SK-N-SH (cell line): ENCODE data around the gene ABCA9. TPM values are rescaled to one million over a fixed set of nuclear protein-coding genes. Genes with fewer than 3 reads are reported as not detected.

Experiments
- CTCF ChIA-PET: fragments of 300-600, 350-600 bp; formaldehyde crosslinking; extraction: SDS; loops from one replicate; lab custom pipeline; 2021; lab: Yijun Ruan, JAX
- POLR2A ChIA-PET: fragments of 350-600 bp; sonication (Branson Sonifier 250); formaldehyde crosslinking; extraction: SDS; loops from one replicate; lab custom pipeline; 2020; ENCODE audit warnings: antibody characterized with exemption, inconsistent platforms; lab: Yijun Ruan, JAX
- DNase-seq: peaks from one replicate; pipeline ENCODE4 v3.0.0; 2012
- H2AFZ ChIP-seq: fragments of 200-600 bp; sonication (generic); 2 replicates; pipeline ENCODE4 v1.8.1; 2016; ENCODE audit warnings: antibody characterized with exemption, mild to moderate bottlenecking, low read depth
- H3F3A ChIP-seq: fragments of 200-600 bp; sonication (generic); replicated peaks from 2 replicates; pipeline ENCODE3; 2016; ENCODE audit warnings: antibody characterized with exemption, mild to moderate bottlenecking; ENCODE audit not compliant: insufficient read depth
- H3K27ac ChIP-seq, 2 experiments: fragments of 200-500 bp in 1 of 2; fragments of 200-600 bp in 1 of 2; sonication (Bioruptor generic) in 1 of 2; sonication (generic), shearing (Covaris generic) in 1 of 2; 2 replicates each; pipeline versions ENCODE4 v1.5.1 to v1.6.1; 2014 to 2016; ENCODE audit warnings: low read depth in 2 of 2, inconsistent platforms in 1 of 2, low read length in 1 of 2, mild to moderate bottlenecking in 1 of 2, mixed read lengths in 1 of 2
- H3K27me3 ChIP-seq: fragments of 200-600 bp; sonication (generic), shearing (Covaris generic); 2 replicates; pipeline ENCODE4 v1.6.1; 2016; ENCODE audit warnings: mixed run types; ENCODE audit not compliant: insufficient read depth
- H3K36me3 ChIP-seq, 2 experiments: fragments of 200-500 bp in 1 of 2; fragments of 200-600 bp in 1 of 2; sonication (Bioruptor generic) in 1 of 2; sonication (generic) in 1 of 2; replicated peaks in 1 of 2; 2 replicates each; pipeline versions ENCODE3 to v1.5.1; 2014 to 2016; ENCODE audit warnings: low read length in 1 of 2, mild to moderate bottlenecking in 1 of 2; ENCODE audit not compliant: insufficient read depth in 2 of 2, control insufficient read depth in 1 of 2
- H3K4me1 ChIP-seq, 2 experiments: fragments of 200-500 bp in 1 of 2; fragments of 200-600 bp in 1 of 2; sonication (Bioruptor generic) in 1 of 2; sonication (generic), shearing (Covaris generic) in 1 of 2; 2 replicates each; pipeline versions ENCODE4 v1.5.1 to v1.6.1; 2014 to 2016; ENCODE audit warnings: low read depth in 1 of 2, low read length in 1 of 2, mixed run types in 1 of 2; ENCODE audit not compliant: insufficient read depth in 2 of 2, control insufficient read depth in 1 of 2
- H3K4me2 ChIP-seq: fragments of 200-600 bp; sonication (generic), shearing (Covaris generic); 2 replicates; pipeline ENCODE4 v1.6.1; 2017; ENCODE audit warnings: mixed run types
- H3K4me3 ChIP-seq, 2 experiments: fragments of 200-500 bp in 1 of 2; fragments of 200-600 bp in 1 of 2; sonication (Bioruptor generic) in 1 of 2; sonication (generic), shearing (Covaris generic) in 1 of 2; 2 replicates each; pipeline versions ENCODE4 v1.5.1 to v1.8.1; 2014 to 2016; ENCODE audit warnings: low read depth in 2 of 2, inconsistent platforms in 1 of 2, low read length in 1 of 2, mild to moderate bottlenecking in 1 of 2, mixed read lengths in 1 of 2, moderate library complexity in 1 of 2
- H3K79me2 ChIP-seq: fragments of 200-600 bp; sonication (generic); 2 replicates; pipeline ENCODE4 v1.8.1; 2017; ENCODE audit warnings: mild to moderate bottlenecking; ENCODE audit not compliant: insufficient read depth
- H3K9ac ChIP-seq: fragments of 200-600 bp; sonication (generic); 2 replicates; pipeline ENCODE4 v1.6.1; 2017; ENCODE audit warnings: mixed run types
- H3K9me2 ChIP-seq: fragments of 200-600 bp; sonication (generic); 2 replicates; pipeline ENCODE4 v1.6.1; 2017; ENCODE audit warnings: mixed run types
- H3K9me3 ChIP-seq: fragments of 200-600 bp; sonication (generic); 2 replicates; pipeline ENCODE4 v1.6.1; 2017; ENCODE audit warnings: mixed run types, mild to moderate bottlenecking, moderate library complexity
- H4K20me1 ChIP-seq: fragments of 200-600 bp; sonication (generic); 2 replicates; pipeline ENCODE4 v1.6.1; 2017; ENCODE audit warnings: mild to moderate bottlenecking, mixed run types; ENCODE audit not compliant: insufficient read depth
- CHD2 ChIP-seq: fragments of 150-350 bp; IDR thresholded peaks from 2 replicates; pipeline ENCODE4 v1.6.1; 2018; ENCODE audit warnings: low read length; ENCODE audit not compliant: partially characterized antibody
- CTCF ChIP-seq: fragments of 200-600 bp; sonication (generic); IDR thresholded peaks from 2 replicates; pipeline ENCODE4 v1.6.1; 2017; ENCODE audit warnings: antibody characterized with exemption, mild to moderate bottlenecking, moderate library complexity
- ELF1 ChIP-seq: IDR thresholded peaks from 2 replicates; pipeline ENCODE4 v1.4.0; 2012
- EP300 ChIP-seq, 2 experiments: IDR thresholded peaks; 2 replicates each; pipeline versions ENCODE4 v1.4.0 to v1.6.1; 2012; ENCODE audit warnings: borderline replicate concordance in 1 of 2, low read depth in 1 of 2, low read length in 1 of 2
- FOSL2 ChIP-seq: IDR thresholded peaks from 2 replicates; pipeline ENCODE4 v1.4.0; 2012; ENCODE audit warnings: low read depth, mild to moderate bottlenecking, moderate library complexity, borderline replicate concordance
- FOXJ3 ChIP-seq: sonication (generic); formaldehyde crosslinking; IDR thresholded peaks from 2 replicates; pipeline ENCODE4 v1.5.1; 2020; ENCODE audit warnings: mild to moderate bottlenecking, missing genetic modification reagents
- FOXM1 ChIP-seq: IDR thresholded peaks from 2 replicates; pipeline ENCODE4 v1.4.0; 2012; ENCODE audit warnings: low read depth, mild to moderate bottlenecking
- GABPA ChIP-seq: IDR thresholded peaks from 2 replicates; pipeline ENCODE4 v1.4.0; 2012; ENCODE audit warnings: low read depth, mild to moderate bottlenecking
- GATA2 ChIP-seq: sonication (generic); formaldehyde crosslinking; IDR thresholded peaks from 2 replicates; pipeline ENCODE4 v1.5.0; 2020; ENCODE audit warnings: mild to moderate bottlenecking, missing genetic modification reagents
- IRF3 ChIP-seq: fragments of 150-350 bp; IDR thresholded peaks from 2 replicates; pipeline ENCODE4 v1.6.1; 2016; ENCODE audit warnings: mild to moderate bottlenecking, low read depth, low read length
- JUND ChIP-seq: IDR thresholded peaks from 2 replicates; pipeline ENCODE4 v1.4.0; 2012
- MXI1 ChIP-seq: IDR thresholded peaks from 2 replicates; pipeline ENCODE4 v1.6.1; 2012; ENCODE audit warnings: mild to moderate bottlenecking, low read depth, low read length, improper control_type of control experiment
- NFIC ChIP-seq: IDR thresholded peaks from 2 replicates; pipeline ENCODE4 v1.4.0; 2012; ENCODE audit warnings: borderline replicate concordance
- NRF1 ChIP-seq: IDR thresholded peaks from 2 replicates; pipeline ENCODE4 v1.6.1; 2012; ENCODE audit warnings: low read depth, mild to moderate bottlenecking, low read length
- RAD21 ChIP-seq: IDR thresholded peaks from 2 replicates; pipeline ENCODE4 v1.6.1; 2012; ENCODE audit warnings: mild to moderate bottlenecking, low read length
- RXRA ChIP-seq: IDR thresholded peaks from 2 replicates; pipeline ENCODE4 v1.4.0; 2012; ENCODE audit warnings: low read depth, mild to moderate bottlenecking, borderline replicate concordance
- SMC3 ChIP-seq: IDR thresholded peaks from 2 replicates; pipeline ENCODE4 v1.6.1; 2012; ENCODE audit warnings: low read depth, low read length, improper control_type of control experiment
- TAF1 ChIP-seq: IDR thresholded peaks from 2 replicates; pipeline ENCODE4 v1.6.1; 2012; ENCODE audit warnings: low read depth, mild to moderate bottlenecking, low read length, moderate library complexity, borderline replicate concordance
- TCF12 ChIP-seq: IDR thresholded peaks from 2 replicates; pipeline ENCODE4 v1.4.0; 2012
- USF1 ChIP-seq: IDR thresholded peaks from 2 replicates; pipeline ENCODE4 v1.4.0; 2012; ENCODE audit warnings: low read depth, borderline replicate concordance
- YY1 ChIP-seq: IDR thresholded peaks from 2 replicates; pipeline ENCODE4 v1.4.0; 2012; ENCODE audit warnings: low read depth, mild to moderate bottlenecking
- WGBS: methylation state at CpG from one replicate; pipeline ENCODE4 v1.1.6; 2017; ENCODE audit warnings: low lambda C conversion rate; 5-methylcytosine and 5-hydroxymethylcytosine counted together
- polyA plus RNA-seq, 3 experiments: library from polyadenylated mRNA; depleted of rRNA; stranded (reverse); fragments of >200 nt; gene quantifications; 2 replicates each; pipeline ENCODE4 v1.2.3, GENCODE V29; 2012

Gene ABCA9
- polyA plus RNA-seq, 1 of the 3 experiments (the other 2 are of a cell fraction) = 0.07 TPM

GRCh38 chr17:69067274-69068047 lies 6.7 kb upstream of the ABCA9 start:
- peak; percentile 7; the same call in 1 of the 2 replicates for TF ChIP-seq RAD21
- TF ChIP-seq CTCF = peak; percentile 17
- TF ChIP-seq FOXJ3 (CRISPR knock-in tag) = no peak
- no peak for TF ChIP-seq MXI1
- H3K79me2 ChIP-seq = no peaks in the 10 kb centered on the region
- no peaks in the 10 kb centered on the region; the same call in 1 of the 2 replicates for H3K27me3 ChIP-seq
- POLR2A ChIA-PET = no interaction called here
- no peak overlapping the region for H3K9ac ChIP-seq
- H3K27ac ChIP-seq = no peak overlapping the region
- no peak for DNase-seq
- H3F3A ChIP-seq = no peaks in the 10 kb centered on the region
- WGBS = 27% methylated on average over 4 of the region's 4 CpGs
- CTCF ChIA-PET = interaction anchor here (0.8 kb wide), 1 partner anchor 28 kb away, joined by 3 read pairs; no protein-coding TSS in a partner anchor
- peak overlapping the region; percentile 20; the same call in 1 of the 2 replicates for H2AFZ ChIP-seq
- no peaks in the 10 kb centered on the region for H3K9me2 ChIP-seq
- H4K20me1 ChIP-seq = no peaks in the 10 kb centered on the region
- no peaks in the 10 kb centered on the region for H3K36me3 ChIP-seq
- peaks cover 0 to 6% of the 10 kb centered on the region in 2 experiments; a peak in 2 of 4 replicates for H3K4me1 ChIP-seq
- no peak overlapping the region for H3K4me2 ChIP-seq
- no peak overlapping the region for H3K4me3 ChIP-seq
- no peaks in the 10 kb centered on the region for H3K9me3 ChIP-seq

GRCh38 chr17:69066482-69066881 lies 5.8 kb upstream of the ABCA9 start:
- H2AFZ ChIP-seq = no peak overlapping the region
- H3K27ac ChIP-seq = no peak overlapping the region
- no peaks in the 10 kb centered on the region; the same call in 1 of the 2 replicates for H3K27me3 ChIP-seq
- 54% methylated on average over 7 of the region's 7 CpGs for WGBS
- H3F3A ChIP-seq = no peaks in the 10 kb centered on the region
- H3K9me2 ChIP-seq = no peaks in the 10 kb centered on the region
- H3K9ac ChIP-seq = no peak overlapping the region
- H3K36me3 ChIP-seq = no peaks in the 10 kb centered on the region
- H3K4me1 ChIP-seq = peaks cover 0 to 6% of the 10 kb centered on the region in 2 experiments; a peak in 2 of 4 replicates
- H3K79me2 ChIP-seq = no peaks in the 10 kb centered on the region
- no peaks in the 10 kb centered on the region for H4K20me1 ChIP-seq
- H3K4me2 ChIP-seq = no peak overlapping the region
- H3K4me3 ChIP-seq = no peak overlapping the region
- no peak for DNase-seq
- ChIA-PET CTCF (no interaction called here), POLR2A (no interaction called here)
- H3K9me3 ChIP-seq = no peaks in the 10 kb centered on the region
- no peak for TF ChIP-seq MXI1
- no peak for TF ChIP-seq EP300 (IDR thresholded peaks at IDR 0.05; ENCODE audit: borderline replicate concordance in 1 of 2, low read depth in 1 of 2, low read length in 1 of 2)
- TF ChIP-seq JUND = no peak
- TF ChIP-seq TCF12 = no peak
- TF ChIP-seq CTCF = no peak
- TF ChIP-seq RXRA = no peak
- no peak for TF ChIP-seq NRF1
- no peak for TF ChIP-seq FOSL2
- no peak for TF ChIP-seq SMC3
- no peak for TF ChIP-seq NFIC
- TF ChIP-seq ELF1 = no peak
- TF ChIP-seq GABPA = no peak
- no peak for TF ChIP-seq FOXM1
- no peak for TF ChIP-seq YY1
- no peak for TF ChIP-seq CHD2
- TF ChIP-seq GATA2 (CRISPR knock-in tag) = no peak
- TF ChIP-seq IRF3 = no peak
- TF ChIP-seq USF1 = no peak
- TF ChIP-seq TAF1 = no peak
- TF ChIP-seq, all 33 proteins: peak for 0
